IPS-NIHi11 (cell line): ENCODE data around the gene MXRA7.
"Not testable (repeated sequence)": the region's sequence is repeated elsewhere in the genome, so short reads cannot be mapped to it uniquely, and the experiment has no call there.

Experiments
- DNase-seq: peaks from one replicate; pipeline ENCODE4 v3.0.0; 2012; ENCODE audit warnings: mixed read lengths, low spot score

Gene MXRA7

GRCh38 chr17:76710863-76711611, at the start of gene MXRA7:
TSS of gene MXRA7 (minus strand) at chr17:76710965. CDS start at chr17:76710946, 19 bp downstream.
- peak; percentile 85 for DNase-seq

GRCh38 chr17:76758570-76758969, 47.8 kb upstream of the MXRA7 start:
- DNase-seq, result no peak

- DNase-seq, result no peak
Observed at GRCh38 chr17:76757256-76757655, 46.5 kb upstream of the MXRA7 start.

GRCh38 chr17:76755285-76755684, 44.5 kb upstream of the MXRA7 start:
- no peak for DNase-seq

GRCh38 chr17:76753061-76753961, 42.5 kb upstream of the MXRA7 start:
- no peak for DNase-seq

GRCh38 chr17:76752006-76752405, 41.2 kb upstream of the MXRA7 start:
- DNase-seq, result no peak

- DNase-seq, result no peak
Observed at GRCh38 chr17:76751416-76751993, 40.7 kb upstream of the MXRA7 start.

- DNase-seq, result no peak
Observed at GRCh38 chr17:76748657-76749056, 37.9 kb upstream of the MXRA7 start.

- DNase-seq, result no peak
Observed at GRCh38 chr17:76747716-76748363, 37.1 kb upstream of the MXRA7 start.

GRCh38 chr17:76745785-76746184, 35.0 kb upstream of the MXRA7 start:
- DNase-seq, result not testable (repeated sequence)

GRCh38 chr17:76744747-76745146, 34.0 kb upstream of the MXRA7 start:
- DNase-seq, result no peak

GRCh38 chr17:76742958-76743357, 32.2 kb upstream of the MXRA7 start:
- no peak for DNase-seq

- DNase-seq, result no peak
Observed at GRCh38 chr17:76740329-76741118, 29.8 kb upstream of the MXRA7 start.

- DNase-seq, result not testable (repeated sequence)
Observed at GRCh38 chr17:76739568-76740115, 28.9 kb upstream of the MXRA7 start.

- DNase-seq, result no peak
Observed at GRCh38 chr17:76738468-76738850, 27.7 kb upstream of the MXRA7 start.

GRCh38 chr17:76737676-76738467, 27.1 kb upstream of the MXRA7 start, which contains the start of gene MFSD11:
TSS of gene MFSD11 (plus strand) at chr17:76738119. CDS start at chr17:76738353, 234 bp downstream.
- peak; percentile 97 for DNase-seq

- peak; percentile 93 for DNase-seq
Observed at GRCh38 chr17:76737082-76737675, 26.4 kb upstream of the MXRA7 start, which contains the start of gene SRSF2. TSS of gene SRSF2 (minus strand) at chr17:76737331. CDS start at chr17:76737160, 171 bp downstream.

- DNase-seq, result peak; percentile 65
Observed at GRCh38 chr17:76736349-76737081, 25.8 kb upstream of the MXRA7 start.
